HG03575 (cell line): Measurements from ENCODE around the gene CD300A.

Experiments
- ATAC-seq: cut with Tn5 transposase; IDR thresholded peaks from one replicate; pipeline ENCODE4 v1.9.1; 2021; ENCODE audit not compliant: unreplicated experiment, insufficient number of reproducible peaks, low FRiP score; ENCODE audit errors: extremely low read depth

CD300A gene

GRCh38 chr17:74466111-74466827, at the start of gene CD300A:
TSS of gene CD300A (plus strand) at chr17:74466634. CDS start at chr17:74466704, 70 bp downstream.
- no peak for ATAC-seq

GRCh38 chr17:74417178-74418045, 49.0 kb upstream of the CD300A start:
- no peak for ATAC-seq

DNA sequence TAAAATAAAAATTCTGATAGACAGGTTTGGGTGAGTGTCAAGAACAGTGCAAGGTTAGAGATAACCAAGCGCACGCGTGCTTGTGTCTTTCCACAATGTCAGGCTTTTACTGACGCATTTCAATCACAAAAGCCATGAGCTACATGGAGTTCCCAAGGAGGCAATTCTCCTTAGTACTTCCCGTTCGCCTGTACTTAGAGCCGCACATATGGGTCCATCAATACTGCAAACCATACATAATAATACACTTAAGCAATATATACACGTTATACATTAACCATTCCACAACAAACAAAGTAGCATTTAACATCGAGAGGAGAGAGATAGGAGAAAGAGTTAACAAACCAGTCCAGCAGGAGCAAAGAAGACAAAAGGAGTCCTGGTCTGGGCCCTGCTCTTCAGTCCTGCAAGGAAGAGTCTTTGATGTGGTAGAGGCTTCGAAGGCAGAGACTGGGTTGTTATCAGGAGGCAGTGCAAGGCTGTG, 46.5 kb upstream of the CD300A start:
- ATAC-seq, result no peak

DNA sequence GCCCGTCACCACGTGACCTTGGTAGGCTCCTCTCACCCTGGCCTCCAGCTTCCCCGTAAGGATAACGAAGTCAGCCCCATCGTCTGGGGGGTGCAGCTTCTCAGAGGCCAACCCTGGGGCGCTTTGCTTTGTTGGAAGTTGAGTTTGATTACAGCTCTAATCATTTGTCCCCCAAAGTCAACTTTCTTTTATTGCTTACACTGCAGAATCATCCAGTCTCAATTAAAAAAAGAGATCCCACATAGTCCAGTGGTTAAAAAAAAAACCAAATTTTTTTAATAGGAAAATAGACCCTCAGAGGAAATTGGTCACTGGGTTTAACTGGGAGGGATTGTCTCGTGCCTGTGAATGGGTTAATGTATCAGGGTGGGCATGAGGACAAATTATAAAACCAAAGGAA, 42.3 kb upstream of the CD300A start:
- no peak for ATAC-seq

DNA sequence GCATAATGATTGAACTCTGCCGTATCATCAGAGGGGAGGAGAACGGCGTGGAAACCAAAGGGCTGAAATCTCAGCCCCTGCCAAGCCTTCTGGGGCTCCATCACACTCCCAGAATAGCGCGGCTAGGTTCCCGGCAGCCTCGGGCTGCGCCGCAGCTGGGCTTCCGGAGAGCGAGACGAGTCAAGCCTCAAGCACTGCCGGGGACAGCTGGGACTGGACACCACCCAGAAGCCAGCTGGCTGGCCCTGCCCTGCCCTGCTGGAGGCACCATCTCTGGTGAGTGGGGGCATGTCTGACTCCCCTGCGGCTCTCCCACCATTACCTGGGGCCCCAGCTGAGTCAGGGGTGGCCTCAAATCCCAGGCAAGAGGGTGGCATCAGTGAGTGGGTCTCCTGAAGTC, 41.8 kb upstream of the CD300A start:
- no peak for ATAC-seq

GRCh38 chr17:74426551-74427047, 39.8 kb upstream of the CD300A start:
- ATAC-seq, result no peak

DNA sequence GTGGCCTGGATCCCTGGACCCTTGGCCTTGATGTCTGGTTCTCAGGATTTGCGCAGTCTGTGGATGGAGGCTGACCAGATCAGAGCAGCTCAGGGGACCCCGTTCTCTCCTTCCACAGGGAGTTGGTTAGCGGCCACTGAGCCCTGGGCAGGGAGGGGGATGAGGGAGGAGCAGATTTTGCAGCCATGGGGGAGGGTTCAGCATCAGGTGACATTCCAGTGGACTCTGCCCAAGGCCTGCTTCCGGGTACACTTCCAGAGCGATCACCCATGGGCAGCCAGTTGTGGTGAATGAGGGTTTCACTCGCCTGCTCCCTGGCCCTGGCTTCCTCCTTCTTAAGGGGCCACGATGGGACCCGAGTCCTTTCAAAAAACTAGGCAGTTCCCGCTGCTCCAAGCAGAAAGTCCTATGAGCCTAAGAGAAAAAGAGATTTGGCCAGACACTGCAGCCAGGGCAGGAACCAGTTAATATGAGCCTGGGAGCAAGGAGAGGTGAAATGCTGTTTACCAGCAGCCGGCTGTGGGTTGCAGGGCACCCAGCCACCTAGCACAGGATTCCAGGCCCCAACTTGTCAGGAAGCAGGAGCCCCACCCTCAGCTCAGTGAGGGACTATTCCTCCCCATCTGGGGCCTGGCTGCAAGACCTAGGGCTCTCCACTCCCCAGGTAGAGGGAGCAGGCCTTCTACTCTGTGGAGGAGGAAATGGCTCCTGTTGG, 39.2 kb upstream of the CD300A start:
- ATAC-seq, result no peak

DNA sequence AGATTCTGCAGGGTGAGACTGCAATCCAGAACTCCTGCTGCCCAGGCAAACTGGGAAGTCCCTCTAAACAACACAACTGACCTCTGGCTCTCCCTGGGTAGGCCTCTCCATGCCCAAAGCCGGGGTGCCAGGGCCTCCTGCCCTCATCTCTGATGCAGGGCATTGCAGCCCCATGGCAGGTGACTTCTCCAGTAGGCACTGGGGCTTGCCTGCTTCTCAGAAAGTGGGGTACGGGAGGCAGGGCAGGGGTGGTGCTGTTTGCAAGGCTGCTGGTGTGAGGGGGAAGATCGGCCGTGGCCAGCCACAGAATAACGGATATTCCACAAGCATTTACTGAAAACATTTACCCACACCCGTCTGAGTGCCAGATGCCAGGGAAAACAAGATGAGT, 38.7 kb upstream of the CD300A start:
- ATAC-seq, result no peak

GRCh38 chr17:74429604-74430384, 36.6 kb upstream of the CD300A start:
- no peak for ATAC-seq

DNA sequence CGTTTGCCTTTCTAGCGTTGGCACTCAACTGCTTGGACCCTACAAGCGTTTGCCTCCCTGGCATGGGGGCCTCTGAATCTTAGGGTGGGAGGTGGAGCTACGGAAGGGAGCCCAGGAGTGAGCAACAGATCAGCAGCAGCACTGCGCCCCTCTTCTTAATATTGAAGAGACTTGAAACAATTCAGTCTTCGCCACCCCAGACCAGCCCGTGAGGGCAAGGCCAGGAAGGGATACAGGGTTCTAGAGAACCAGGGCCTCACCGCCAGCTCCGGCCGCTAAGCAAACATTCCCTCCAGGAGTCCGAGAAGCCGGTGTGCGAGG, 36.1 kb upstream of the CD300A start:
- ATAC-seq, result no peak

- no peak for ATAC-seq
These were observed 35.5 kb upstream of the CD300A start for GRCh38 chr17:74430706-74431567.

GRCh38 chr17:74431568-74432423, 34.6 kb upstream of the CD300A start, which contains the start of gene GPRC5C:
TSS of gene GPRC5C (plus strand) at chr17:74432088. CDS start at chr17:74439777, 7,689 bp downstream.
- no peak for ATAC-seq

GRCh38 chr17:74432424-74432690, 34.1 kb upstream of the CD300A start:
- no peak for ATAC-seq

- ATAC-seq, result no peak
These were observed 33.6 kb upstream of the CD300A start for GRCh38 chr17:74432766-74433391.

DNA sequence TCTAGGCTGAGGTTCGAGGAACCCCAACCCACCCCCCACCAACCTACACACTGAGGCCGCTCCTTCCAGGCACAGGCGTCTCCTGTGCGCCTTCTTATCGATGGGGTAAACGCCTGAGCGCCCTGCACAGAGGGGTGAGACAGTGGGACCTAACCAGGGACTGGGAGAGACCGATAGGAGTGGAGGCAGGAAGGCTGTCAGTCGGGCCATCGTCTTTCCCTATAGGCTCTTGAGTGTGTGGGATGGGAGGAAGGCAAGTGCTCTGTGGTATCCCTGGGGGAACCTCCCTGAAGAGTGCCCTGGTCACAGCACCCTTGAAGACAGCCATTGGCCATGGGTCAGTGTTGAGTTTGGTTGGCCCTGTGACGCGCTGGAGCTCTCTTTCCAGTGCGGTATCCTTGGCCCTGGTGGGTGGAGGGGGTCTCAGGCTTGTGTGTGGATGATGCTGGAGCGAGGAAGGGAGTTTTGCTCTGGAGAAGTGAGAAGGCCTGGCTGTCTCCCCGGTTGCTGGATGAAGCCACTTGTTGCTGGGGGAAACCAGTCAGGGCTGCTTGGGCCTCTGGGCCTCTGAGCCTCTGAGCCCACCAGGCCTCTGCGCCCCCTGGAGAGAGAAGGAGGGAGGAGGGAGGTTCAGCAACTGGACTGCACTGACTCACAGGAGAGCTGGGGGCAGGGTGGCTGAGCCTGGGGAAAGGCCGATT, 32.9 kb upstream of the CD300A start:
- no peak for ATAC-seq

DNA sequence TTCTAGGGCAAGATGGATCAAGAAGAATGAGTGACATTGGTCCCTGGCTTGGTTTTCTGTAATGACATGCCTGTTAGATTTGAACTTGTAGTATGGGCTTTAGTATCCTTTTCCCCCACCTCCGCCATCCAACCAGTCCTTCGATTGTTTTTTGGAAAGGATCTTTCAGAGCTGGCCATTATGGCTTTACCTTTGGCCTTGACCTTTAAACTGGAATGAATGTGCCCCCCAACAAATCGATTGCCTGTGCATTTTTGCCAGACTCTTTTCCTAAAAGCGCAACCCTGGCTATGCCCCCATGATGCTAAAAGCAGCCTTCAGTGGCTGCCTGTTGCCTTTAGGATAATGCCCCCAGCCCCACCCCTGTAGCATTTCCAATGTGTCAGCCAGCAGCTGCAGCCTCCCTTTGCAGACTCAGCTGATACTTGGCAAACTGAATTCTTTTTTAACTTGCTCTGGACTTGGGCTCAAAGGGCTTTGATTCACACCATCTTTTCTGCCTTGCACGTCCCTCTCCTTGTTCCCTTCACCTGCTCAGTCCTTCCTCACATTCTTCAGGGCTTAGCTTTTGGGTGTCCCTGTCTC, 30.6 kb upstream of the CD300A start:
- no peak for ATAC-seq
